HG02571 (cell line): ENCODE measurements around the gene BPIFB1.

ENCODE experiments used
- ATAC-seq: cut with Tn5 transposase; IDR thresholded peaks from one replicate; pipeline ENCODE4 v1.9.1; 2021; ENCODE audit warnings: mild to moderate bottlenecking, moderate library complexity; ENCODE audit not compliant: unreplicated experiment

The BPIFB1 gene

GRCh38 chr20:33272155-33272873 is 10.7 kb upstream of the BPIFB1 start:
- no peak for ATAC-seq

GRCh38 chr20:33273117-33273851 is 9.7 kb upstream of the BPIFB1 start:
- no peak for ATAC-seq

GRCh38 chr20:33275215-33275614 is 7.8 kb upstream of the BPIFB1 start:
- no peak for ATAC-seq

- no peak for ATAC-seq
Observed at GRCh38 chr20:33275871-33276270, 7.1 kb upstream of the BPIFB1 start.

- ATAC-seq, result no peak
Observed at GRCh38 chr20:33276303-33277113, 6.5 kb upstream of the BPIFB1 start.

- ATAC-seq, result no peak
Observed at GRCh38 chr20:33277471-33278441, 5.3 kb upstream of the BPIFB1 start.

GRCh38 chr20:33278700-33279099 is 4.3 kb upstream of the BPIFB1 start:
- no peak for ATAC-seq

GRCh38 chr20:33279261-33279910 is 3.6 kb upstream of the BPIFB1 start:
- ATAC-seq, result no peak

- ATAC-seq, result no peak
Observed at GRCh38 chr20:33280000-33280680, 2.9 kb upstream of the BPIFB1 start.

GRCh38 chr20:33280775-33281174 is 2.2 kb upstream of the BPIFB1 start:
- no peak for ATAC-seq

- ATAC-seq, result no peak
Observed at GRCh38 chr20:33281550-33282146, 1.4 kb upstream of the BPIFB1 start.

GRCh38 chr20:33282196-33282934 is 649 bp upstream of the BPIFB1 start:
- ATAC-seq, result no peak

GRCh38 chr20:33284284-33284683 is 1.3 kb downstream of the BPIFB1 start:
- no peak for ATAC-seq

GRCh38 chr20:33284937-33285336 is 1.9 kb downstream of the BPIFB1 start:
- ATAC-seq, result no peak

- no peak for ATAC-seq
Observed at GRCh38 chr20:33285861-33286495, 3.0 kb downstream of the BPIFB1 start.

- ATAC-seq, result no peak
Observed at GRCh38 chr20:33287884-33288283, 4.9 kb downstream of the BPIFB1 start.

GRCh38 chr20:33290852-33291251 is 7.8 kb downstream of the BPIFB1 start:
- no peak for ATAC-seq

GRCh38 chr20:33291416-33291815 is 8.4 kb downstream of the BPIFB1 start:
- ATAC-seq, result no peak
